Left lobe of liver (tissue), 2 donors: ENCODE measurements around the gene MIDN. TPM values are rescaled to one million over a fixed set of nuclear protein-coding genes. Genes with fewer than 3 reads are reported as not detected.

Experiments
- ATAC-seq: fragments of 200-7000 bp; cut with Tn5 transposase; one replicate; pipeline ENCODE4 v1.9.1; 2020; ENCODE audit warnings: mild to moderate bottlenecking, moderate library complexity
- DNase-seq: peaks from one replicate; pipeline ENCODE4 v3.0.0-alpha.2; 2020; ENCODE audit warnings: low spot score
- total RNA-seq: library from RNA; stranded (reverse); gene quantifications from one replicate; pipeline ENCODE4 v1.2.1, GENCODE V29; 2021
- donor health status: DM: no; HTN: no; CAD: no; lungs with moderate emphysema.
- donor health status: DM: no; HTN: yes; CAD: no.

The MIDN gene
- total RNA-seq, 1 donor from 2014 or later = 51.7 TPM

DNA sequence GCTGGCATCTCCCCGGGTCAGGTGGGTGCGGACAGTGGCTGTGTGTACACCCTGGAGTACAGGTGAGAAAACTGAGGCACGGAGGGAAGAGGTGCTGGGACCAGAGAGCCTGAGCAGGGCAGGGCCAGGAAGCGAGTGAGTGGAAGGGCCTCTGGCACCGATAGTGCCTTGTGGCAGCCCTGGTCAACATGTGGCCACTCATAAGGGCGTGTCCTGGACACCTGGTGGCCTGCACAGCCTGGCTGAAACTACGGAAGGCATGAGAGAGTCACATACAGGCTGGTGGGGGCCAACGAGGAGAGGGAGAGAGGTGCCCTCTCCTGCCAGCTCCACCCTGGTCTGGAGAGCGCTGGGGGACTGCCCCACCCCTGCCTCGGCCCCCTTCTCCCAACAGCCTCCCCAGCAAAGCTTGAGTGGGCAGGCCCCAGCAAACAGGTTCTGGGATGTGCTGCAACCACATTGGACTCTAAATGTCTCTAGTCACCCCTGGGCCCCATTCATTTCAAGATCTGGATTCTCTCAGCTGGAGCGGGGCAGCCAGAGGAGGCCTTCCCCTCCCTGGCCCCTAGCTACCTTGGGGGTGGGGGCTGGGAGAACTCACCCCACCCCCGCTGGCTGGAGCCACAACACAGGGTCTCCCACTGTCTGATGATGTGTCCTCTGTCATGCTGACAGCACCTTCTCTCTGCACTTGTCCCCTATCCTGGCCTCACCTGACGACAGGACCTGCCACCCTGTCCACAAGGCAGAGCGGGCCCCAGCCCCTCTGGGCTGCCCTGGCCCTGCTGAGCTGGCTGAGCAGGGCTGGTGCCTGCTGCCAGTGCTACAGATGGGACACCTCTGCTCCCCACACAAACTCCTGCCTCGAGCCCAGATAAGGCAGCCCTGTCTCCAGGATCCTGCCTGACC is 16.4 kb upstream of the MIDN start:
- DNase-seq (no peak), ATAC-seq (peak; percentile 63)

DNA sequence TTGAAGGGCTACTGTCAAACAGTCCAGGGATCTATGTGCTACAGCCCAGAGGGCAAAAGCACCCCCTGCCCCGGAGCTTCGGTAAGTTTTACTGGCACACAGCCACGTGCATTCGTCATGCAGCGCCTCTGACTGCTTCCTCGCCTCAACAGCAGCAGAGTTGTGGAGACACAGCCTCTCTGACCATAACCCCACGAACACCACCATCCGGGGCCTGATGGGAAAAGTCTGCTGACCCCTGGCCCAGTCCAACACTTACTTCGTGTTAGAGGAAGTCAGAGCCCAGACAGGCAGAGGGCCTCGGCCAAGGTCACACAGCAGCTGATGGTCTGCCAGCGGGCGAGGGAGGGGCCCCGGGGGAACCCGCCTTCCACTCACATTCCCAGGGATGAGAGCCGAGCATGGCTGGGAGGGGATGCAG is 15.7 kb upstream of the MIDN start:
- ATAC-seq = peak; percentile 13

DNA sequence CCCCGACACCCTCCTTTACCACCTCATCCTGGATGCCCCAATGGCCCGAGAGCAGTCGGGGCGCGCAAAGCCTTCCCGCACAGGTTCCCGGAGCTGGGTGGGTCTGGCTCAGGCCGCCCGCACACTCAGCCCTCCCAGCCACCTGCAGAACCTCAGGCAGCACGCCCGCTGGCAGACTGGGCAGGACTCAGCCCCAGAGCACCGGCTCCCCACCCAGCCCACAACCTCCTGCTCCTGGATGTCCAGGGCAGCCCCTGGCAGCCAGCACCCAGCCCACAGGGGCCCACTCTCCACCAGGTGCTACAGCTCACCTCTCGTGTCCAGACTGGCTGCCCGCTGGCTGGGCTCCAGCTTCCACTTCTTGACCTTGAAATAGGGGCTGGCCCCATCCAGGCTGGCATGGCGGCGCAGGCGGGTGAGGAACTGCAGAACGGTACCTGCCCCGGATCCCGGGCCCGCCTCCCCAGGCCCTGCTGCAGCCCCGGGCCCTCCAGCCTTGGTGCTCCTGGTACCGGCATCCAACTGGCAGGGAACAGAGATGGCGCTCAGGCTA is 15.2 kb upstream of the MIDN start:
- DNase-seq (no peak), ATAC-seq (no peak)

More for the DNA sequence above, 15.7 kb upstream of the MIDN start:
- DNase-seq = no peak

DNA sequence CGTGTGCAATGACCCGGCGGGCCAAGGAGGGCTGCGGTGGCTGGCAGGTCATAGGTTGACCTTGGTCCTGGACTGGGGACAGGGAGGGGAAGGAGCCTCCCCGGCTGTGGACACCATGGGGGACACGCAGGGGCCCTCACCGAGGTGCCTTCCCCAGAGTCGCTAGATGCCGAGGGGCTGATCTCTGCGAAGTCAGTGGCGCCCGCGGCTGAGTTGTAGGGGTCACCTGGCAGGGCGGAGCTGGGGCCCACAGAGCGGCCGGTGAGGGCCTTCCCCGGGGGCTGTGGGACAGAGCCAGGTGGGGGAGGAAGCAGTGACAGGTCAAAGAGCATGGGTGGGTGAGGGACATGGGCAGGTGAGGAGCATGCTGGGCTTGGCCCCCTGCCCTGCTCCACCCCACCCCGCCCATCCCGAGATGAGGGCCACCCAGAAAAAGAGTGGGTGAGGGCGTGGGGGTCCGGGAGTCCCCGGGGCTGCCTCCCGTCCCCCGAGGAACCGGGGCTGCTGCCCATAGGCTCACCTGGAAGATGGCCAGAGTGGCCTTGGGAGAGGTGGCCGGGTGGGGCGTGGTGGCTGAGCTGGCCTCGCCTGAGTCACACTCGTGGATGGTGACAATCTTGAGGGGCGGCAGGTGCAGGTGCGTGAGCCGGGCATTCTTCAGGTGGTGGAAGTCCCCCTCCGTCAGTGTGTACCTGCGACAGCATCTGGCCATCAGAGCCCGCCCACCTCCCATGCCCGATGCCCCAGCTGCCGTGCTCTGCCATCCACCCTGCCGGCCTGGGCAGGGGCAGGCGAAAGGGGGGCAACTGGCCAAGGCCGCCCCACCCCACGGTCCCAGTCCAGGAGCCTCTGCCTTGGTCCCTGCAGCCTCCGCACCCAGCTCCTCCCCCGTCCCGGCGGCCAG is 14.1 kb upstream of the MIDN start:
- DNase-seq (no peak), ATAC-seq (no peak)

DNA sequence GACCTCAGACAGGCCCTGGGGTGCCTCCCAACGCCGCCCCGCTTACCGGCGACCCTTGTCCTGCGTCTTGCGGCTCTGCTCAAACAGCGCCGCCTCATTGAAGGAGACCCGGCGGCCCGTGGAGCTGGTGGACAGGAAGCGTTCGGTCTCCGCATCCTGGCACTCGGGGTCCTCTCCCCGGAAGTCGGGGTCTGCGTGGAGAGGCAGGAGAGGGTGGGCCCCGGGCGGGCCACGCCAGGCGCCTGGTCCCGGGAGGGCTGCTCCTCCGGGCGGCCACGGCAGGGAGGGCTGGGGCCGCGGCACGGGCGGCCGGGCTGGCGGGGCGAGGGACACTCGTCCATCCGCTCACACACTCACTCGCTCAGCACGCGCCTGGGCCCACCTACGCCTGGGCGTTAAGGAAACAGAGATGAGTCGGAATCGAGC is 13.4 kb upstream of the MIDN start:
- ATAC-seq (no peak), DNase-seq (no peak)

DNA sequence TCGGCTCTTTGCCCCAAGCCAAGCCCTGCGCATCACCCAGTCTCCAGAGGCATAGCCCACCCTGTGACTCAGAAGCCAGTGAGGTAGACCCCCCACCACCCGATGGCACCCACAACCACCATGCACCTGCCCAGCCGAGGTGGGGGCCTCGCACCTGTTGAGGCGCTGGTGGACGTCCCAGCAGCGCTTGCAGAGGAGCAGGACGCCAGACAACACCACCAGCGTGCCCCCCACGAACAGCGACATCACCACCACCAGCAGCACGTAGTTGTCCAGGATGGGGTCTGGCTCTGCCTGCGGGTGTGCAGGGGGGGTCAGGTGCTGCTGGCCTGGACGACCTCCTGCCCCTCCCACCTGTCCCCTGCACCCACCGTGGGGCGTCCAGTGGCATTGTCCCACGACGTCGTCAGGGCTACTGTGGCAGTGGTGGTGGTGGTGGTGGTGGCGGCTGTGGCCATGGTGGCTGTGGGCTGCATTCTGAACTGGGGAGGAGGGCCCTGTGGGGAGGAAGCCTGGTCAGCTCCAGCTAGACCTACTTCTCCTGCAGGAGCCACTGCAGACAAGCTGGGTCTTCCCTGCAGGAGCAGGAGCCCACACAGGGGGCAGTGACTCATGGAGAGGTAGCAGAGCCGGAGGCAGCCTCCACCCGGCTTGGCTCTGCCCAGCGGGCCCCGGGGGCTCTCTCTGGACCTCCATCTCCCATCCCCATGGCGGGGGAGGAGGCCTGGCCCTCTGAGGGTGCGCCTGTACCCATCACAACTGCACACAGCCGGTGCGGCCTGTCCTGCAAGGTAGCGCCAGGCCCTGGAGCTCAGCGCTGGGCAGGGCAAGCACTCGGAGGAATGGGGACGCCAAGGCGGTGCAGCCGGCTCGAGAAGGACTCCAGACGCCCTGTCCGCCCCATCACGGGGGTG is 12.5 kb upstream of the MIDN start:
- ATAC-seq = no peak
- no peak for DNase-seq

DNA sequence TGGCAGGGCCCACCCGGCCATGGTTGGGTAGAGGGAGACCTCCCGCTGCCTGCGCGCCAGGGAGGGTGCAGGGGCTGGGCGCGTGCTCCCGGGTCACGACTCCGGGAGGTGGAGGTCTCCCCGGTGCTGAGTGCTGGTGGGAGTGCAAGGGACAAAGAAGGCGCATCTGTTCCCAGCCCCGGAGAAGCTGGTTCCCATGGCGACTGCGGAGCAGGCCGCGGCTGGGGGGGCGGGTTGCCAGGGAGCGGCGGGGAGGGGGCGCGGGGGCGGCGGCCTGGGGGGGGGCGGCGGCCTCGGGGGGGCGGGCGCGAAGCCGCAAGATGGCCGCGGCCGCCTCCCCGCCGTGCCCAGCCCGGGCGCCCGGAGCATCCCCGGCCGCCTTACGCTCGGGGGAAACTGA is 11.8 kb upstream of the MIDN start:
- no peak for DNase-seq

DNA sequence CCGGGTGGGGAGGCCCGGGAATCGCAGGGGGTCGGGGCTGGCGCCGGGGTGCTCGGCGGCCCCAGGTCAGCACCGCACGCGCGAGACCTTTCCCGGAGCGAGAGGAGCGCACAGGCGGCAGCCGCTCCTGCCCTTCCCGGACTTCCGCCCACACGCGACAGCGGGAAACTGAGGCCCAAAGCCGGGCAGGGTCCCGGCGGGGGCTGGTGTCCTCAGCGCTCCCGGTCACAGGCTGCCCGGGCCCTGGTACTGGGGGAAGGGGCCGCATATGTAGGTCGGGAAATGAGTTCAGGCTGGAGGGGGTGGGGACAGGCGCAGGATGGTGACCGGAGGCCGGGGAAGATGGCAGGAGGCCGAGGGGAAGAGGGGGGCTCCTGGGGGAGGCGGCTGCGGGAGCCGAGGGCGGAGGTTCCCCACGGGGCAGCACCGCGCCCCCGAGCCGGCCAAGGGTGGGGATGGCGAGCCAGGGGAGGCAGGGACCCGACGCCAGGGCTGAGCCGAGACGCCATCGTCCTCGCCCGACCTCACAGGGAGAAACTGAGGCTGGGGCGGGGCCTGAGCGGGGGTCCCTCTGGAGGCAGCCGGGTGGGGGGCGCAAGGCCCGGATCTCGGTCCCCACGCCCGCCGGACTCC is 11.2 kb upstream of the MIDN start:
- ATAC-seq = no peak
- no peak for DNase-seq

More for the DNA sequence above, 11.8 kb upstream of the MIDN start:
- ATAC-seq = no peak

DNA sequence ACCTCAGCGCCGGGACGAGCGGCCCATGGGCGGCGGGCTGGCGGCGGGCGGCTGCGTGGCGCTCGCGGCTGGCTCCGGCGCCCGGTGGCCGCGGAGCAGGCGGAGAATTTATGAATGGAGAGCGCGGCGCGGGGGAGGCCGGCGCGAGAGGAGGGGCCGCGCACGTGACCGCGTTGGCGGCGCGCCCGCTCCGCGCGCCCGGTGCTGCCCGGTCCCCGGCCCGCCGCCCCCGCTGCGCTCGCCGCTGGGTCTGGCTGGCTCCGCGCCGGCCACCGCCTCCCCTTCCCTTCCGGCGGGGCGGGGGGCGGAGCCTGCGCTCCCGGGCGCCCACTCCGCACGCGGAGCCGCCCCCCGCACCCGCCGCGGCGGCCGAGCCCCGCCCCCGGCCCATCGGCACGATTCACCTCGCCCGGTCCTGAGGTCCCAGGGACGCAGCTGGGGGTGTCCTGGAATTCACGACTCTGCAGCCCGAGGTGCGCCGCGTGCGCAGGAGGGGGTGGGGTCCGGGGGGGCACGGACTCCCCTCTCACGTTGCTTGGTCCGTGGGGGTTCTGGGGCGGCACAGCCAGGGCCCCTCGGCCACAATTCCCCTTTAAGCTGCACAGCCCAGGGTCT is 10.5 kb upstream of the MIDN start, which contains the start of gene CBARP:
Gene CBARP, minus strand, starts transcription at position 252 of the 615 bp plus-strand sequence. CDS start 1,905 bp downstream, outside the sequence.
- ATAC-seq (no peak), DNase-seq (no peak)

DNA sequence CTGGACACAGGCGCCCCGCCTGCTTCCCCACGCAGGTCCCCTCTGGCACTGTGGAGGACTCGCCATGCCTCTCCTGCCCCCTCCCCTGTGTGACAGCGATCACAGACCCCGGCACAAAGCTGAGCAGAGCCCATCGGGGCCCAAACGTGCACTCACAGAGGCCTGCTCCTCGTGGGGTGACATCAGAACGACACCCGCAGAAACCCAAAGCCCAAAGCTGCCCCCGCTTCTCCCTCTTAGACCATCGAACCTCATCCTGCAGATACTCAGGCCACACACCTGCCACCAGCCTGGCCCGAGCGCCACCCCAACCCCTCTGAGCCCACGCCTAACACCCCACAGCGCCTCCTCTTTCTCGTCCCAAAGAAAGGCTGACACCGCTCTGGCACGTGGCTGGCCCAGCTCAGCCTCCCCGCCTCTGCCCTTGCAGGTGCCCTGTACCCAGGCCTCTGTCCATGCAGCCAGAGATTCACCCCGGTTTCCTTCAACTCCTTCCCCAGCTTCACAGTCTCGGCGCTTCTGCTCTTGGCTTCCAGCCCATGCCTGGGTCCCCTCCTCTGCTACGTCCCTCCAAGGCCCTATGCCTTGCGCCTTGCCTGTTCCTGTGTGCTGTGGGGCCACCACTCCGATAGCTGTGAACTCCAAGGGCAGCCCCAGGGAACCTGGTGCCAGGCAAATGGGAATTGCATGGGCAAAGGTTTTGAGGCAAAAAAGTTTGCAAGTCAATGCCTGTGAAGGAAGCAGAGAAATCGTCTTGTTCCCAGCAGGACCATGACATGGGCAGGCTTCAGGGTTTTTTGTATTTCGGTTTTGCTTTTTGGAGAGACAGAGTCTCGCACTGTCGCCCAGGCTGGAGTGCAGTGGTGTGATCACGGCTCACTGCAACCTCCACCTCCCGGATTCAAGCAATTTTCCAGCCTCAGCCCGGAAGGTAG is 9.7 kb upstream of the MIDN start:
- ATAC-seq = no peak
- DNase-seq = no peak

DNA sequence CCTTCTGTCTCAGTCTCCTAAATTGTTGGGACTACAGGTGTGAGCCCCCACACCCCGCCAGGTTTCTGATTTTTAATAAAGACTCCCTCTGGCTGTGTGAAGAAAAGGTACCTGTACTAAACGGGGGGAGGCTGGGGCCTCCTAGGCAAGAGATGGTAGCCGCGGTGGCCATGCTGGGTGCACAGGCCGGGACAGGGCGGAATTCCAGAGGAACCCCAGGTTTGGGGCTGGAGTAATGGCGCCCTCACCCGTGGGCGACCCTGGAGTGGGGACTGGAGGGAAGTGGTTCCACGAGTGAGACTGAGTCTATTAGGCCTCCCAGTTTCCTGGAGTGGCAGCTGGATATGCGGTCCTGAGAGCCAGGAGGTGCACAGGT is 9.0 kb upstream of the MIDN start:
- ATAC-seq (no peak), DNase-seq (no peak)

DNA sequence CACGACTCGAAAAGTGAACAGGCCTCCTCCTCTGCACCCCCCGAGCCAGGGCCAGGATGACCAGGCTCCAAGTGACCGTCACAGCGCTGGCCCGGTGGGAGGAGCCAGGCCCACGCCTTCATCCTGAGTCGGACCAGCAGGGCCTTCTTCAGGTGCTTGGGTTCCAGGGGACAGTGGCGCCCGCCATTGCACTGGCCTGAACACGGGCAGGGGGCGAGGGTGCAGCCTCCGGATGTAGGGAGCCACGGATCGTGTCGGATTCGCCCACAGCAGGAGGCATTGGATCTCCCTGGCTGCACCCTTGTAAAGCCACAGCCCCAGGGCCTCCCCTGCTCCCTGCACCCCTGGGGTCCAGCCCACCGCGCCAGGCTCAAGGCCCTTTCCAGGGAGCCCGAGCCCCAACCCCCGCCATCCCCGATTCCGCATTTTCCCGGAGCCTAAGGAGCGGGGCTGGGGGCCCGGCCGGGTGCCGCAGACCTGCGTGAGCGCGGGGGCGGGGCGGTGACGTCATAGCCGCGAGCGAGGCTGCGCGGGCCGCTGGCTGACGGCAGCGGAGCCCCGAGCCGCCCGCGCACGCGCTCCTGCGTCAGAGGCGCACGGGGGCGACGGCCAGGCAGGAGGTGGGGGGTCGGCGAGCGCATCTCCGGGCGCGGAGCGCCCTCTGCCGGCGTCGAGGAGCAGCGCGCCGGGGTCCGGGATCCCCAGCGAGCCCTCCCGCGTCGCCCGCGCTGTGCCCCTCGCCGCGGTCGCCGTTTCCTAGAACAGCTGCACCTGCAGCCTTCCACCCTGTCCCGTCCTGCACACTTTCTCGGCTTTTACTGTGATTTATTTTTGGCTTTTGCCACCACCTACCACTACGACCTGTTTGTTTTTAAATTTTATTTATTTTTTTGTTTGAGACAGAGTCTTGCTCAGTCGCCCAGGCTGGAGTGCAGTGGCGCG is 8.3 kb upstream of the MIDN start:
- peak; percentile 82 for DNase-seq
- ATAC-seq = peak; percentile 15

DNA sequence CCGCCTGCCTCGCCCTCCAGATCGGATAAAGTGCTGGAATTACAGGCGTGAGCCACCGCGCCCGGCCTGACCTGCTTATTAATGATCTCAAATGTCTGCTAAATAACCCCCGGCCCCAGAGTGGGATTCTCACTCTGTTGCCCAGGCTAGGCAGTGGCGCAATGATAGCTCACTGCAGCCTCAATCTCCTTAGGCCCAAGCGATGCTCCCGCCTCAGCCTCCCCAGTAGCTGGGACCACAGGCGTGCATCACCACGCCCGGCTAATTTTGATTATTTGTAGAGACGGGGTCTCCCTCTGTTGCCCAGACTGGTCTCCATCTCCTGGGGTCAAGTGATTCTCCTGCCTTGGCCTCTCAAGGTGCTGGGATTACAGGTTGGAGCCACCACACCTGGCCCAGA is 7.5 kb upstream of the MIDN start:
- ATAC-seq = no peak
- no peak for DNase-seq

DNA sequence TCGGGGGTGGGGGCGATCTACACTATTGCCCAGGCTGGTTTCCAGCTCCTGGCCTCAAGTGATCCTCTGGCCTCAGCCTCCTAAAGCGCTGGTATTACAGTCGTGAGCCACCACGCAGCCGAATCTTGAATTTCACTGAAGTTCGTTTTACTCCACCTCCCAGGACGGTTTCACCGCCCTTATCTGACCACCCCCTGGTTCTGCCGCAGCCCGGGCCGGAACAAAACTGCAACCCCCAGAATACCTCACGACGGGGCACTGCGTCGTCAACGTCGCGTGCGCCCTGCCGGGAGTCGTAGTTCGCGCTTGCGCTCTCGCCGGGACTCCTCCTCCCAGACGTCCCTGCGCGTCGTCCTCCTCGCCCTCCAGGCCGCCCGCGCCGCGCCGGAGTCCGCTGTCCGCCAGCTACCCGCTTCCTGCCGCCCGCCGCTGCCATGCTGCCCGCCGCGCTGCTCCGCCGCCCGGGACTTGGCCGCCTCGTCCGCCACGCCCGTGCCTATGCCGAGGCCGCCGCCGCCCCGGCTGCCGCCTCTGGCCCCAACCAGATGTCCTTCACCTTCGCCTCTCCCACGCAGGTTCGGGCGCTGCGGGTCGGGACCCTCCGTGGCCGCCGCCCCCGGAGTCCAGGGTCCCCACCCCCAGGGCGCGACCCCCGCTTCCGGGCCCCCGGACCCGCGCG is 6.8 kb upstream of the MIDN start, which contains the start of gene ATP5F1D:
Gene ATP5F1D, plus strand, starts transcription at position 335 of the 679 bp plus-strand sequence. Its CDS starts 100 bp downstream, at position 435.
- ATAC-seq (peak; percentile 43), DNase-seq (peak; percentile 95)

DNA sequence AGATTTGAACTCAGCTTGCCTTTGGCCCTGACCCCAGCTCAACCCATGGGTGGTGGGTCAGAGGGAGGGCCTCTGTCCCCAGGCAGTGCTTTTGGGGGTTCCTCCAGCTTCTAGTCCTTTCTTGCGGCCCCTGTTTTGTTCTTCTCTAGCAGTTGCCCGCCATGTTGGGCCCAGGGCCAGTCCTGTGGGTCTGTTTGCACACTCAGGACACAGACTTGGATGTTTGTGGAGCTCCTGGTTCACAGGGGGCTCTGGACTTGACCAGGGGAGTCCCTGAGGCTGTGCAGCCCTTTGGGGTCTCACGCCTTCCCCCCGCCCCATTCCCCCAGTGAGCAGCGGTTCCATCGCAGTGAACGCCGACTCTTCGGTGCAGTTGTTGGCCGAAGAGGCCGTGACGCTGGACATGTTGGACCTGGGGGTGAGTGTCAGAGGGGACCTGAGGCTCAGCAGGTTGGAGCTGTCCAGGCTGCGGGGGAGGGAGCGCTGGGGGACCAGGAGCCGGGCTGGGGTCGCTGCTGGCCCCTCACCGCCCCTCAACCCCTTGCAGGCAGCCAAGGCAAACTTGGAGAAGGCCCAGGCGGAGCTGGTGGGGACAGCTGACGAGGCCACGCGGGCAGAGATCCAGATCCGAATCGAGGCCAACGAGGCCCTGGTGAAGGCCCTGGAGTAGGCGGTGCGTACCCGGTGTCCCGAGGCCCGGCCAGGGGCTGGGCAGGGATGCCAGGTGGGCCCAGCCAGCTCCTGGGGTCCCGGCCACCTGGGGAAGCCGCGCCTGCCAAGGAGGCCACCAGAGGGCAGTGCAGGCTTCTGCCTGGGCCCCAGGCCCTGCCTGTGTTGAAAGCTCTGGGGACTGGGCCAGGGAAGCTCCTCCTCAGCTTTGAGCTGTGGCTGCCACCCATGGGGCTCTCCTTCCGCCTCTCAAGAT is 4.4 kb upstream of the MIDN start:
- peak; percentile 95 for DNase-seq

More for the DNA sequence above, 4.4 kb upstream of the MIDN start:
- peak; percentile 47 for ATAC-seq
